Measurements from ENCODE around the gene ANGPTL8.

- TF ChIP-seq CTCF (conservative IDR thresholded peaks at IDR 0.05; ENCODE audit: low read depth in 2 of 2), result no peak
- TF ChIP-seq EZH2 (IDR thresholded peaks at IDR 0.05; ENCODE audit: low read depth, unreplicated experiment), result no peak
- no peak for TF ChIP-seq POLR2AphosphoS5 (IDR thresholded peaks at IDR 0.05; ENCODE audit: low read depth)
- no peak for TF ChIP-seq CREB1 (CRISPR knock-in tag; IDR thresholded peaks at IDR 0.05; ENCODE audit: low read depth)
- no peak for TF ChIP-seq REST (IDR thresholded peaks at IDR 0.05; ENCODE audit: unreplicated experiment)
Measured at GRCh38 chr19:11190501-11190900, 48.9 kb upstream of the ANGPTL8 start.
